LHCN-M2 (cell line): ENCODE data around the gene FAM216B. TPM values are rescaled to one million over a fixed set of nuclear protein-coding genes. Genes with fewer than 3 reads are reported as not detected.
"Not testable (repeated sequence)": the region's sequence is repeated elsewhere in the genome, so short reads cannot be mapped to it uniquely, and the experiment has no call there.

Experiments
- DNase-seq: peaks from one replicate; pipeline ENCODE4 v3.0.0-alpha.2; 2012; ENCODE audit warnings: low read depth
- polyA plus RNA-seq: library from polyadenylated mRNA; unstranded; fragments of >200 nt; gene quantifications from one replicate; pipeline ENCODE4 v1.2.1, GENCODE V29; 2012; ENCODE audit warnings: missing spikeins
- total RNA-seq: library from RNA; depleted of rRNA; stranded (reverse); fragments of >200 nt; gene quantifications from 2 replicates; pipeline ENCODE4 v1.2.3, GENCODE V29; 2014; rRNA removed

The FAM216B gene
- total RNA-seq: not detected in 2 replicates
- not detected for polyA plus RNA-seq

DNA sequence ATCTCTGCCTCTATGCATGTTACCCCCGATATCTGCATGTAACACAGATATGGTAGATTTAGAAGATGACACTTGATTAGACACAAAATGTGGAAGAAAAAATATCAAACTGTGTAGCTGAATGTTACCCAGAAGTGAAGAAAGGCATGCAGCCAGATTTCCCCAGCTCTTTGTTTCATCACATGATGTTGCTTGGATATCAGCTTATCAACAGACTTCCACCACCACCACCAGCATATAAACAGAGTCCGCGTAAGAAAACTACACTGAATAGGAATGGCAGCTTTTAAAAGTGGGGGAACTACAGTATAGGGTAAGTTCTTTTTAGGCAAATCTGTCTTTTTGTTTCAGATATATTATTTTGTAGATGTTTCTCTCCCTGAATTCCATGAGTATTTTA, at the start of gene FAM216B:
TSS of gene FAM216B (plus strand) at position 233 of the 400 bp plus-strand sequence. CDS start 2,484 bp downstream, outside the sequence.
- no peak for DNase-seq

DNA sequence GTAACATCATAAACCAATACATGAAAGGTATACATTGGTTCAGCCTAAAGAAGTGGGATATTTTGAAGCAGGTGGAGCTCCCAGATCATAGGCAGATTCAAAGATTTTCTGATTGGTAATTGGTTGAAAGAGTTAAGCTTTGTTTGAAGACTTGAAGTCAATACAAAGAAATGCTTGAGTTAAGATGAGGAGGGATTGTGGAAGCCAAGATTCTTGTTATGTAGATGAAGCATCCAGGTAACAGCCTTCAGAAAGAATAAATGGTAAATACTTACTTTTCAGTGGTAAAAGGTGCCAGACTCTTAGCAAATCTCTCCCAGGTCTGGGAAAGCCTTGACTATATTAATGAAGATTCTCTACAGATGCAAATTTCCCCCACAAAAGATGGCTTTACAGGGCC, 49.3 kb upstream of the FAM216B start:
- no peak for DNase-seq

DNA sequence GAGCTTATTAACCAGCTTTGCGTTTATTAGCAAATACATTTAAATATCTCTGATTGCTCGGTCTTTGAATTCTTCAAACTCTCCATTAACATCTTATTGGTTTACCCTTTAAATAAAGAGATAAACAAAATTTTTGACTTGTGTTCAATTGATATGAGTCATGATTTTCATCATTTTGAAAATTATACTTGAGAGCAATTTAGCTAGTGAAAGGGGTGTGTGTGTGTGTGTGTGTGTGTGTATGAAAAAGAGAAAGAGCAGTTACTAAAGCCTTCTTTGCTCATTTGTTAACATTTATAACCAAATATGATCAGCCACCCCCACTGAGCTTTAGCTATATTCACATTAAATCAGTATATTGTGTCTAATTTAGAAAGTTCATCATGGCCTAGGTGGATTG, 48.3 kb upstream of the FAM216B start:
- no peak for DNase-seq

DNA sequence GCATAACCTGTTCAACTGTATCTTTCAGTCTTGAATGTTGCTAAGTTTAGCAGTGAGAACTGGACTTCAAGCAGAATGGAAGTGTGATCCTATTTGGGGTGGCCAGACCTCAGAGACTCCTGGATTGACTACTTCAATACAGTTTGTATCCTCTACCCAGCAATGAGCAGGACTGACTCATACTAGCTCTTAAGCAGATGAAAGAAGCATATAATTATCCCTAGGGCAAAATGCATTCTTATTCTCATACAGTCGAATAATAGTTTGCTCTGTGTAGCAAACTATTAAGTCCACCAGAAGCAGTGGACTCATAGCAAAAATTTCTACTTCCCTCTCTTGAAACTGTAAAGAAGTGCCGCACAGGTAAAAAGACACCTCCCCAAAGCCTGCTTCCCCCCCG, 46.4 kb upstream of the FAM216B start:
- no peak for DNase-seq

DNA sequence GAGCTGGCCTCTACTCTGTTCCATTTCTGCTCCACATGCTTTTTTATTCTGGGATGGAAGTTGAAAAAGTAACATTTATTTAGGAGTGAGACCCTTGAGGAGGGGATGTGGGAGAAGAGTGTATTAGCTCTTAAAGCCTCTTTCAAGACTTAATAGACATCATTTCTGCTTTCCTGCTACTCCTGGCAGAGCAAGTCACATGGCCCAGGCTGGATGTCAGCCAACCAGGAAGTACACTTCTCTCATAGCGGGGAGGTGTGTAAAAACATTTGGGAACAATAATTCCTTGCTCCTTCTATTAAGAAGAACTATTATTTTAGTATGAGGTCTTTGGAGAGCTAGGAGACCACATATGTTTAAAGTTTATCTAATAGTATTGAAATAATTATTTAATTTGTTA, 40.6 kb upstream of the FAM216B start:
- DNase-seq: peak; percentile 17

DNA sequence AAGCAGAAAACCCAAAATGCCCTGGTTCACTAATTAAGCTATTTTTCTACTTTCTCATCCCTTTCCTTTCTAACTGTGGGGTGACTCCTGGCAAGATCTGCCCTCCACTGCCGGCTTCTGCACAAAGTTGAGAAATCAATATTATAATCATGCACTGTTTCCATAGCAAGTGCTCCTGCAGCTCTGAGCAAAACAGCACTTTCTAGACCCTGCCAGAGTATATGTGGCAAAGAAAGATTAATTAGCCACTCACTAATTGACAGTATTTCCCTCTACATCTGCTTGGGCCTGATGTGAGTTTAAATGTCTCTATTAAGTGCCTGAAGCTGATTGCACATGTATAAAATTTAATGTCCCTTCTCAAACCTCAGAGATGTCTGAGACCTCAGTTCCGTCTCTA, 39.5 kb upstream of the FAM216B start:
- DNase-seq: no peak

DNA sequence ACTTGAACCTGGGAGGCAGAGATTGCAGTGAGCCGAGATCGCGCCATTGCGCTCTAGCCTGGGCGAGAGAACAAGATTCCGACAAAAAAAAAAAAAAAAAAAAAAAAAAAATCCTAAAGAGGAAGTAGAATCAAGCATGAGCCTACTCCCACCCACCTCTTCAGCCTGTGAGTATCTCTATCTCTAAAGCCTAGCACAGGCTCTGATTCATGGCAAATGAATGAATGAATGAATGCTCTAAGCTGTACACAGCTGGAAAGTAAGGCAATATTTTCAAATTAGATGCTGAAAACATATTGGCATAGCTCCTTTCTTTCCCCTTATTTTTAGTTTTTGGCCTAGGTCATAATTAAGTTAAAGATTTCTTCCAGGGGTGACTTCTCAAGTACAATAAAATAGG, 35.7 kb upstream of the FAM216B start:
- DNase-seq: no peak

DNA sequence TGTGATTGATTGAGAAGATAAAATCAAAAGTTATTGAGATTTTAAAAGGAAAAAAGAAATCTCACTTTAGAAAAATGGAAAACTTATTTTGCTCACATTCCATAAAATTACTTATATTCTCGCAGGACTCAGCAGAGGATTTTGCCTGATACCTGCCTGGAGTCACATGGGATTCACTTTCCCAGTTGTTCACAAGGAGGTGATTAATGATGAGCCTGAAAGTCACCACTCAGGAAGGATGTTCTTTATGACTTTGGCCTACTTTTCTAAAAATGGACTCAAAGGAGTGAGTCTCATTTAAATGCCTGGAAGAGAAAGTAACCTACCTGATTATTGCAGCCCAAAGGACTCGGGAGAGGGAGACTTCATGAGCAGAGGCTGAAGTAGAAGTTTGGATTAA, 34.5 kb upstream of the FAM216B start:
- DNase-seq: peak; percentile 76

DNA sequence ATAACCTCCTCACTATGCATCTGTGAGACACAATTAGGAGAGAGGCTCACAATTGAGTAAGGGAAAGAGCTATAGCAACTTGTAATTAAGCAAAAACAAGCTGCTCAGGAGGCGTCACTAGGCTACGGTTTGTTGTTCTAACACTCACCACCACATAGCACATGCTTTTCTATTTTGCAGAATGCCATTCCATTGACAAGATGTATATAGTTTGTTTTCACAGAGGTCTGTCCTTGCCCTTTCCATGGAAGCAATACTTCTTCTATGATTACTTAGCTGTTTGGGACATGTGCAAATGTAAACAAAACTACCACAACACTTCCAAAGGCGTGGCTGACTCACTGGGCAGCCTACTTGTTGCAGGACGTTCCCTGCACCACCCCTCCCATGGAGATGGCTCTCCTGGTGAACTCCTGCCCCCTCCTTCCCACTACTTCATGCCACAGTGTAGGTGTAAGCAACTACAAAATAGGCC, 33.9 kb upstream of the FAM216B start:
- peak; percentile 95 for DNase-seq

DNA sequence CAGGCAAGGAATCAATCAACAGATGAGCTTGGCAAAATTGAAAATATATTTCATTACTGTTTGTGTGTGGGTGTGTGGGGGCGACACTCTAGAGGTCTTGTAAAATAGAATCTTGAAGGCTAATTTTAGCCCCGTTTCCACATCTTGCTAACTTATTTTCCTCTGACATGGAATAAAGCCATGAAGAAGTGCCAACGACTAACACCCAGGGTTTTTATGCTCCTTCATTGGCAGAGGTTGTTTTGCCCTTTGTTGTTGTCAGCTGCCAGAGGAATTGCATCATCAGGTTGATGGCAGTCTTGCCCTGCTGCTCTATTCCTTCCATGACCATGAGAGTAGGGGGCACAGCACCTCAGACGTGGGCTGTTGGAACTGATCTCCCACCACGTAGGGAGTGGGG, 30.6 kb upstream of the FAM216B start:
- DNase-seq: no peak

DNA sequence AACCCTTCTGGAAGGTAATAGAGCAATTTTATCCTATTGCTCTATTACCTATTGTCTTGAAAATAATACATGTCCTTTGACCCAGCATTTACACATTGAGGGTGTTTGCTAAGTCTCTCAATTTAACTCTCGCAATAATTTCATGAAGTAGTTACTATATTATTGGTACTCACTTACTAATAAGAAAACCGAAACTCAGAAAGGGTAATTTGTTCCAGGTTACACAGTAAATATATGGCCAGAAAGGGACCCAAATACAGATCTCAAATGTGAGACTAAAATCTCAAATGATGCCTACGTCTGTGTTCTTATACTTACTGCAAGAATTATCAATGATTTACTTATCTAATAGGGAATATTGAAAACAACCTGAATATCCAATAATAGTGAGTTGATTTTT, 29.7 kb upstream of the FAM216B start:
- no peak for DNase-seq

DNA sequence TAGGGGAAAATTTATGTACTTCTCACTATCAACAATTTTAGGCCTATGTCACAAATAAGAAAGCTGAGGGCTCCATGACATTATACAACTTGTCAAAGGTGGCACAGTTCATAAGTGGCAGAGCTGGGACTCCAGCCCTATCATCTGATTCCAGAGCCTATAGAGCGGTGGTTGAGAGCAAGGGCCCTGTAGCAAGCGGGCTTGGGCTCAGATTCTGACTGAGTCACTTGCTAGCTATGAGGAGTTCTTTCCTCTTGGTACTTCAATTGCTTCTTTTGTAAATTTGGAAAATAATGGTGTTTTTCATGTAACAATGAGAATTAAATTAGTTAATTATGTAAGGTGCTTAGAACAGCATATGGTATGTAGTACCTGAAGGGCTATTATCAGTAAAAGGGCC, 28.7 kb upstream of the FAM216B start:
- DNase-seq: no peak

DNA sequence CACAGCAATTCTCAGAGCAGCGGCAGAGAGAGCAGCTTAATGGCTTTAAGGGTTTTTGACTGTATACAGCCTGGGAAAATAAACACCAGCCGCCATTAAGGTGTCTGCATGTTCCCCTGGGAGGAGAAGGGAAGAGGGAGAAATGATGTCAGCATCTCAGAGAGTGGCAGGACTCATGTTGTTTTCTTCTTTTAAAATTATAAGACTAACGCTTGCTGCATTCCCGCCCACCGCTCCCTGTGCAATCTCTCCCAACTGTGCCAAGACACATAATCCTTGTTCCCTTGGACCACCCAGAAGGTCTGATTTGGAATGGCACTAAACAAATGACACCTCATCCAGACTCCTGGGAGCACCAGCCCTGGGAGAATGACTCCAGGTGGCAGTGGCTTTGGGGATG, 27.7 kb upstream of the FAM216B start:
- DNase-seq: no peak

DNA sequence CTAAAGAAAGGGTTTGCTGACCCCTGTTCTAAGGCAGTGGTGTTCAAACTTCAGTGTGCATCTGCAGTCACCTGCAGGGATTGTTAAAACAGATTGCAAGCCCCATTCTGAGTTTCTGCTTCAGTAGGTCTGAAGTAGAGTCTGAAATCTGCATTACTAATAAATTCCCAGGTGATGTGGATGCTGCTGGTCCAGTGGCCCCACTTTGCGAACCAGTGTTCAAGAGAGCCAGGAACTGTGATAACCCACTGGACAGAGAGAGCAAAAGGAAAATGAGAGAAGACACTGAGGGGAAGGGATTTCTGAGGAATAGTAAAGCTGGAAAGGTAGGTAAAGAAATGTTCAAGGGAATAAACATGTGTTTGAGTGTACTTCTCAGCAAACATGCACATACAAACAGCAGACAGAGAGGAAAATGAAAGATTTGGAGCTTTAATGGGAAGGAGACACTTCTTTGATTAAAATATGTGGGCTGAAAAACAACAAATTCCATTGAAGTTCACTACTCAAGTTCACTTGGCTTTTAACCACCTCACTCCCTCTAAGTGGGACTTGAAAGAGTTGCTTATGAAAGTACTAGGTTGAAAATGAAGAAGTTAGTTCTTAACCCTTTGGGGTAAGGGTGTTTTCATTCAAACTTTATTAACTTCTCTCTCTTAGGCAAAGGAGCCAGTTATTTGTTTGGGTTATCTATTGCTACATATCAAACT, 26.4 kb upstream of the FAM216B start:
- no peak for DNase-seq

DNA sequence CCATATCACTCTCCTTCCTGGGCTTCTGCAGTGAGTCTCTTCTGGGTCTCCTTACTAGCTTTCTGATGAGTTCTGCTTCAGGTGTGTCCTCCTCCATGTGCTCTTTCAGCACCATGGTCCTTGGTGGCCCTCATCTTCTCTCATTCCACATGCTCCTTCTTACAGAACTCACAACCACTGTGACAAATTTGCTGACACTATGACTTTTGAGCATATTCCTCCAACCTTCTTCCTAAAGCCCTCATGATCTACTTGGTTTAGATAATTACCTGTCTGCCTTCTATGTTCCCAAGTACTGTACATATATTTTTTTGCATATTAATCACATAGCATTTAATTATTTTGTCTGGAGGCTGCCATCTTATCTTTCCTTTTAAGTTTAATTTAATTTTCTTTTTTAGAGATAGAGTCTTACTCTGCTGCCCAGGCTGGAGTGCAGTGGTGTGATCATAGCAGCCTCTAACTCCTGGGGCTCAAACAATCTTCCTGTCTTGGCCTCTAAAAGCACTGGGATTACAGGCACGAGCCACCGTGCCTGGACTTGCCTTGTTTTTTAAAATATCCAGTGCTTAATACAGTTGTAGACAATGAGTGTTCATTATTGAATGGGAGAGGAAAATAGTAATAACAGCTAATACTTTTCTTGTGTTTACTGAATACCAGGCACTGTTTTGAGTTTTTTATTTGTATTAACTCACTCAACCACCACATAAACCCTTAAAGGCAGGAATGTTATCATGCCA, 23.5 kb upstream of the FAM216B start:
- no peak for DNase-seq

DNA sequence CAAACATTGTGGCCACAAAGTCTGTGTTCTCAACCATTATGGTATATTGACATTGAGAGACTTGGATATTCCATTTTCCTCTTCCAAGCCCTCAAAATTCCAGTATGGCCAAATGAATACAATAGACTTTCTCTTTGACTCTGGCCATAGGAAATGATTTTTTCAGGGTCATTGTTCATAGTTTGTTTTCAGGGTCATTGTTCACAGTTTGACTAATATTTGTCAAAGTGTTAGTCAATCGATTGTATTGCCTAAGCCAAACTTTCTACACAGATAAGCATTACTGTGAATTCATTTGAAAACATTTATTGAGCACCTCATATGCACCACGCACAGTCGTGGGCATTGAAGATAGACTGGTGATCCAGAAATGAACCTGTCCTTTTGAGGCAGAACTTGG, 22.9 kb upstream of the FAM216B start:
- DNase-seq: no peak

DNA sequence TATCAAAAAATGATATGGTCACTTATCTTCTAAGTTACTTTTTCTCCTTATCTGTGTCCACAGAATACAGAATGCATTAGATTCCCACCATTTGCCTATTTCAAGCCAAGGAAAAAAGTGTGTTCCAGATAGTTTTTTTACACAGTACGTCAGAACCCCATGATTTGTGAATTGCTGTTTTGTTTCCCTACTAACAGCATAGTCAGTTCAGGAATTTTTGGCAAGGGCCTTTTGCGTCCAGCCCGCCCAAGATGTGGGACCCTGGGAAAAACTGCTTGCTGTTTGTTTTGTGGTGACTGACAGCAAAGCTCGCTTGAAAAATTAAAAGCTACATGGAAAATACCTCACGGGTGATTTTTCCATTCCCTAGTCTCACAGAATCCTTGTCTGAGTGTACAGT, 20.4 kb upstream of the FAM216B start:
- no peak for DNase-seq

DNA sequence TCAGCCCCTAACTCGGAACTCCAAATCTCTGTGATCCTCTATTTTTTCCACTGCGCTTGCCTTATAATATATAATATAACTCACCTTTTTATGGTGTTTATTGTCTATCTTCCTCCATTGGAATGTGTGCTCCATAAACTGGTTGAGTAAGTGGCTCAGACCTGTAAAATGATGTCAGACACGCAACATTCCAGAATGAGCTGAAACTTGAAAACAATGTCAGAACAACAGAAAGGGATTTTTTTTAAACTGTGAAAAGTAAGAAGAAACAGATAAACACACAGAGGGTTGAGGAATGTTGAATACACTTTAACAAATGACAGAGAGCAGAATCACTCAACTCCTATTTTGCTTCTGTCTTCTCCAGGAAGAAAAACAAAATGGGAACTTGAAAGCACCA, 19.1 kb upstream of the FAM216B start:
- no peak for DNase-seq

DNA sequence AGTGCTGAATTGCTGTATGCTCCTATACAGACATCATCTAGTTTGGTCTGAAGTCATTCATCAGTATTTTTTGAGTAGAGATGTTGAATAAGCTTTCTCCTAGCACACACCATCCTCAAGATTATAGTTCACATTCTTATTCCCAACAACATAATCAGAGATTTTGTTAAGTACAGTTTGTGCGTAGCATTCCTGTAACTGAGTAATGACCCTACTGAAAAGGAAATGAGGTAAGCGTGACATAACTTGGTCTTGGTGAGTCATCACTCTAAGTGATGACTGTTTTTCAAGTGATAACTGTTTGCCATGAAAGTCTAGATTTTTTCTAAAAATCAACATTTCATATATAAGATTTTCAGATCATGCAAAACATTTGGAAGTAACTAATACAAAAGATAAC, 18.5 kb upstream of the FAM216B start:
- peak; percentile 78 for DNase-seq

DNA sequence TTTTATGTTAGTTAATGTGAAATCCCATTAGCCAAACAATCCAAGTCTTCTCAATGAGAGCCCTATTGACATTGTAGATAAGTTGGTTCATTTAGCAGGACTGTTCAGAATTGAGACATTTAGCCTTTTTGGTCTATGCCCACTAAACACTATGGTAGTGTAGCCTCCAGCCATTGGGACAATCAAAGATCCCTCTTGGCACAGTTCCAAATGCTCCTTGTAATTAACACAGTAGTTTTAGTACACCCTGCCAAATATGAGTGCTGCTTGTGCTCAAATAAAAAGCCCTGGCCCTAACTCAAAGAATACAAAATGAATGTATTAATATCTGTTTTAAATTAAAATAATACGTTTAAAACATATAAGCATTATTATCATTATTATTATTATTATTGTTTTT, 15.4 kb upstream of the FAM216B start:
- DNase-seq: no peak

DNA sequence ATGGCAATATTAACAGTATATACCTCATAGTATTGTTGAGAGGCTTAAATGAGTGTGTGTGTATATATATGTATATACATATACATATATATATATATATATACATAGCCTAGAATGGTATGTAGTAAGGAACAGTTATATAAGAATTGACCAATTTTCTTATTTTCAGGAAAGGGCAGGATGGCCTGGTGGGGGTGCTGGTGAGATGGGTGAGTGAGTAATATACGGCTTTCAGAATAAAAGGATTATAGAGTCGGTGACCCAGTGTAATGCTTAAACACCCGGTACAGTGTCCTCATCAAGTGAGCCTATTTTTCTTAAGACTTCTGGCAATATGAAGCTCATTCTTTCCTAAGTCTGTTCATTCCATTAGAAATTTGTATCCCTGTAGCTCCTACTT, 11.7 kb upstream of the FAM216B start:
- DNase-seq: no peak

DNA sequence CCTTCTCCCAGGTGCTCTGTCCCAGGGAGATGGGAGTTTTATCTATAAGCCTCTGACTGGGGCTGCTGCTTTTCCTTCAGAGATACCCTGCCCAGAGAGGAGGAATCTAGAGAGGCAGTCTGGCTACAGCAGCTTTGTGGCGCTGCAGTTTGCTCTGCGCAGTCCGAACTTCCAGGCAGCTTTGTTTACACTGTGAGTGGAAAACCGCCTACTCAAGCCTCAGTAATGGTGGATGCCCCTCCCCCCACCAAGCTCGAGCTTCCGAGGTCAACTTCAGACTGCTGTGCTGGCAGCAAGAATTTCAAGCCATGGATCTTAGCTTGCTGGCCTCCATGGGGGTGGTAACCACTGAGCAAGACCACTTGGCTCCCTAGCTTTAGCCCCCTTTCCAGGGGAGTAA, 4.8 kb upstream of the FAM216B start:
- DNase-seq: not testable (repeated sequence)

DNA sequence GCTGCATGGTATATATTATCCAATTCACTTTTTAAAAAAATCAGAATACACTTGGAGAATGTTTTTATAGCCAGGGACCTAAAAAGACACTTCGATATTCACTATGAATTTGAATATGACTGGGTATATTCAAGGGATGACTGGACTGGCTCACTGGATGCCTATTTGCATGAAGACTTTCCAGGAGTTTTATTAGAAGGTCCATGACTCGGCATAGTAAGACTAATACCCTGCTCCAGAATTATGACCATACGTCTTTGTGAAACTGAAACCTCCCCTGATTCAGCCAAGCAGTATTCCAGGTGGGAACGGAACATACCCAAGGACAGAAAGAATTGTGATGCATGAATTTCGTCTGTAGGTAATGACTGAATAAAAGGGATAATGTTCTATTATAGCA, 3.9 kb upstream of the FAM216B start:
- no peak for DNase-seq
